SJCRH30 (cell line): ENCODE results near the gene MPDU1. TPM values are rescaled to one million over a fixed set of nuclear protein-coding genes. Genes with fewer than 3 reads are reported as not detected.

ENCODE experiments used
- DNase-seq, 2 experiments: peaks; one replicate each; pipeline ENCODE4 v3.0.0-alpha.2; 2015 to 2020
- H3K27ac ChIP-seq: fragments of 250-450 bp; sonication (Bioruptor Pico); 2 replicates; pipeline ENCODE4 v1.5.1; 2020; ENCODE audit warnings: mild to moderate bottlenecking, moderate library complexity
- H3K27me3 ChIP-seq: fragments of 250-450 bp; sonication (Bioruptor Pico); 2 replicates; pipeline ENCODE4 v1.5.1; 2020; ENCODE audit warnings: mild to moderate bottlenecking, moderate library complexity
- H3K36me3 ChIP-seq: fragments of 250-450 bp; sonication (Bioruptor Pico); 2 replicates; pipeline ENCODE4 v1.5.1; 2020; ENCODE audit warnings: mild to moderate bottlenecking, moderate library complexity
- H3K4me1 ChIP-seq: fragments of 250-450 bp; sonication (Bioruptor Pico); 2 replicates; pipeline ENCODE4 v1.5.1; 2020; ENCODE audit warnings: mild to moderate bottlenecking, moderate library complexity
- H3K4me3 ChIP-seq: fragments of 250-450 bp; sonication (Bioruptor Pico); 2 replicates; pipeline ENCODE4 v1.5.1; 2020; ENCODE audit warnings: mild to moderate bottlenecking, moderate library complexity
- H3K9me3 ChIP-seq: fragments of 250-450 bp; sonication (Bioruptor Pico); replicated peaks from 2 replicates; pipeline ENCODE4 v1.5.1; 2020; ENCODE audit warnings: mild to moderate bottlenecking, moderate library complexity
- total RNA-seq: library from RNA; depleted of rRNA; stranded (reverse); fragments of >200 nt; shearing (Covaris generic); gene quantifications from 2 replicates; pipeline ENCODE4 v1.2.3, GENCODE V29; 2014; rRNA removed

MPDU1 gene
- total RNA-seq, 1 experiment from 2014 or later: 44.1 TPM

DNA sequence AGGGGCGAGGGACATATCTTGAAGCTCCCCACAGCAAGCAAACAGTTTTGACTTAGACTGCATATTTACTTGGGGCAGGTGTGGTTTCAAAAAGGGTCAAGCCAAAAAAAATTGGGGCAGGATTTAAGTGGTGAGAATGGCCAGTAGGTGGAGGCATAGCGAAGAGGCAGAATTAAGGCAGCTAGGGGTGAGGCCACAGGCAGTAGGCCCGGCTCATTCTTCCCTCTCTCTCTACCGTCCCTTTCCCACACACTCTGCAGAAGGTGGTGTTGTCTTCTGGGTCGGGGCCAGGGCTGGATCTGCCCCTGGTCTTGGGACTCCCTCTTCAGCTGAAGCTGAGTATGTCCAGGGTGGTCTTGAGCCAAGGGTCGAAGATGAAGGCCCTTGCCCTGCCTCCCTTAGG is 48.8 kb downstream of the MPDU1 start:
- Histone ChIP-seq H3K27ac (no peak overlapping the region), H3K4me3 (no peak overlapping the region), H3K4me1 (no peaks in the 10 kb centered on the region), H3K27me3 (no peaks in the 10 kb centered on the region), H3K36me3 (no peaks in the 10 kb centered on the region), H3K9me3 (no peaks in the 10 kb centered on the region)
- peak; percentile 27 to 48 for DNase-seq

GRCh38 chr17:7633093-7633492 is 49.4 kb downstream of the MPDU1 start:
- H3K27me3 ChIP-seq: no peaks in the 10 kb centered on the region

GRCh38 chr17:7634384-7634783 is 50.7 kb downstream of the MPDU1 start:
- H3K27ac ChIP-seq: no peak overlapping the region
- H3K4me3 ChIP-seq: no peak overlapping the region
- H3K36me3 ChIP-seq: no peaks in the 10 kb centered on the region
- no peaks in the 10 kb centered on the region for H3K27me3 ChIP-seq
- peak; percentile 63 to 70 for DNase-seq
- H3K9me3 ChIP-seq: no peaks in the 10 kb centered on the region
- no peaks in the 10 kb centered on the region for H3K4me1 ChIP-seq

More at GRCh38 chr17:7633093-7633492, 49.4 kb downstream of the MPDU1 start:
- Histone ChIP-seq H3K27ac (no peak overlapping the region), H3K4me3 (no peak overlapping the region), H3K9me3 (no peaks in the 10 kb centered on the region), H3K4me1 (no peaks in the 10 kb centered on the region), H3K36me3 (no peaks in the 10 kb centered on the region)
- no peak for DNase-seq

- Histone ChIP-seq H3K9me3 (no peaks in the 10 kb centered on the region), H3K36me3 (no peaks in the 10 kb centered on the region), H3K27me3 (no peaks in the 10 kb centered on the region), H3K4me1 (no peaks in the 10 kb centered on the region), H3K4me3 (no peak overlapping the region), H3K27ac (no peak overlapping the region)
- DNase-seq: no peak
Measured at GRCh38 chr17:7636163-7636562, 52.5 kb downstream of the MPDU1 start.

Other genes with a start within 250 kb of the MPDU1 start
- 0.20 and 0.67 TPM in 2 replicates for gene ACAP1, start 247.3 kb upstream of the MPDU1 start, total RNA-seq
- gene KCTD11, start 231.7 kb upstream of the MPDU1 start, total RNA-seq: 1.7 and 2.6 TPM in 2 replicates
- gene TMEM95, start 228.7 kb upstream of the MPDU1 start, total RNA-seq: not detected in 2 replicates
- gene TNK1, start 202.8 kb upstream of the MPDU1 start, total RNA-seq: not detected in 2 replicates
- 5.9 and 6.7 TPM in 2 replicates for gene PLSCR3, start 189.3 kb upstream of the MPDU1 start, total RNA-seq
- gene TMEM256, start 179.8 kb upstream of the MPDU1 start, total RNA-seq: 62.4 and 71.8 TPM in 2 replicates
- gene NLGN2, start 176.0 kb upstream of the MPDU1 start, total RNA-seq: 5.0 and 6.8 TPM in 2 replicates
- gene SPEM1, start 163.5 kb upstream of the MPDU1 start, total RNA-seq: not detected in 2 replicates
- not detected in 2 replicates for gene SPEM2, start 158.2 kb upstream of the MPDU1 start, total RNA-seq
- gene SPEM3, start 155.0 kb upstream of the MPDU1 start, total RNA-seq: not detected in 2 replicates
- 0.10 and 0.53 TPM in 2 replicates for gene TMEM102, start 148.4 kb upstream of the MPDU1 start, total RNA-seq
- gene FGF11, start 144.3 kb upstream of the MPDU1 start, total RNA-seq: 4.0 and 5.0 TPM in 2 replicates
- gene CHRNB1, start 138.8 kb upstream of the MPDU1 start, total RNA-seq: 33.3 and 36.9 TPM in 2 replicates
- 4.7 and 5.3 TPM in 2 replicates for gene ZBTB4, start 104.2 kb upstream of the MPDU1 start, total RNA-seq
- not detected in 2 replicates for gene SLC35G6, start 102.4 kb upstream of the MPDU1 start, total RNA-seq
- 27.7 and 32.0 TPM in 2 replicates for gene POLR2A, start 99.5 kb upstream of the MPDU1 start, total RNA-seq
- not detected in 2 replicates for gene TNFSF12, start 34.8 kb upstream of the MPDU1 start, total RNA-seq
- gene TNFSF13, start 25.1 kb upstream of the MPDU1 start, total RNA-seq: 0.40 and 0.41 TPM in 2 replicates
- 63.8 and 73.6 TPM in 2 replicates for gene SENP3, start 21.9 kb upstream of the MPDU1 start, total RNA-seq
- gene CD68, start 4.2 kb upstream of the MPDU1 start, total RNA-seq: 0.18 TPM in 1 of 2 replicates, not detected in the other
- gene SOX15, start 6.2 kb downstream of the MPDU1 start, total RNA-seq: 0.10 and 0.30 TPM in 2 replicates
- 30.2 and 30.6 TPM in 2 replicates for gene FXR2, start 31.0 kb downstream of the MPDU1 start, total RNA-seq
- 17.3 and 17.6 TPM in 2 replicates for gene SAT2, start 44.0 kb downstream of the MPDU1 start, total RNA-seq
- 0.14 and 0.38 TPM in 2 replicates for gene SHBG, start 46.3 kb downstream of the MPDU1 start, total RNA-seq
- gene ATP1B2, start 67.1 kb downstream of the MPDU1 start, total RNA-seq: 0.04 and 0.10 TPM in 2 replicates
- 37.8 and 39.5 TPM in 2 replicates for gene TP53, start 103.6 kb downstream of the MPDU1 start, total RNA-seq
- gene WRAP53, start 104.6 kb downstream of the MPDU1 start, total RNA-seq: 14.9 and 15.6 TPM in 2 replicates
- 3.5 and 4.1 TPM in 2 replicates for gene EFNB3, start 121.3 kb downstream of the MPDU1 start, total RNA-seq
- gene DNAH2, start 133.9 kb downstream of the MPDU1 start, total RNA-seq: not detected in 2 replicates